ENCODE results near the gene SPG11. TPM values are rescaled to one million over a fixed set of nuclear protein-coding genes. Genes with fewer than 3 reads are reported as not detected.
"Not testable (repeated sequence)": the region's sequence is repeated elsewhere in the genome, so short reads cannot be mapped to it uniquely, and the experiment has no call there.

The SPG11 gene
- total and polyA plus RNA-seq, 8 donors: 21.6 to 61.1 (median 35.2) TPM

DNA sequence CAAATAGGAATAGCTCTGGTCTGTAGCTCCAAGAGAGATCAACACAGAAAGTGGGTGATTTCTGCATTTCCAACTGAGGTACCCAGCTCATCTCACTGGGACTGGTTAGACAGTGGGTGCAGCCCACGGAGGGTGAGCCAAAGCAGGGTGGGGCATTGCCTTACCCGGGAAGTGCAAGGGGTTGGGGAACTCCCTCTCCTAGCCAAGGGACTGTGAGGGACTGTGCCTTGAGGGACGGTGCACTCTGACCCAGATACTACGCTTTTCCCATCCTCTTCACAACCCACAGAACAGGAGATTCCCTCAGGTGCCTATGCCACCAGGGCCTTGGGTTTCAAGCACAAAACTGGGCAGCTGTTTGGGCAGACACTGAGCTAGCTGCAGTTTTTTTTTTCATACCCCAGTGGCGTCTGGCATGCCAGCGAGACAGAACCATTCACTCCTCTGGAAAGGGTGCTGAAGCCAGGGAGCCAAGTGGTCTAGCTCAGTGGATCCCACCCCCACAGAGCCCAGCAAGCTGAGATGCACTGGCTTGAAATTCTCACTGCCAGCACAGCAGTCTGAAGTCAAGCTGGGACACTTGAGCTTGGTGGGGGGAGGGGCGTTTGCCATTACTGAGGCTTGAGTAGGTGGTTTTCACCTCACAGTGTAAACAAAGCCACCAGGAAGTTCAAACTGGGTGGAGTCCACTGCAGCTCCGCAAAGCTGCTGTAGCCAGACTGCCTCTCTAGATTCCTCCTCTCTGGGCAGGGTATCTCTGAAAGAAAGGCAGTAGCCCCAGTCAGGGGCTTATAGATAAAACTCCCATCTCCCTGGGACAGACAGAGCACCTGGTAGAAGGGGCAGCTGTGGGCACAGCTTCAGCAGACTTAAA is 19.6 kb upstream of the SPG11 start:
- peak; percentile 55 to 82 (median 68) for DNase-seq
- peaks cover 0 to 10% (median 0%) of the 10 kb centered on the region in 3 donors for H3K4me1 ChIP-seq
- 41 to 46% methylated on average over 8 of the region's 8 CpGs for WGBS, 2 donors
- peak overlapping the region in 1 of 4 donors; percentile 14 for H3K4me3 ChIP-seq
- FAIRE-seq; intact Hi-C loops (cut with DNase I); H3K9me3 ChIP-seq; H3K36me3 ChIP-seq; H3K27me3 ChIP-seq: not testable (repeated sequence)
- peak in 2 of 4 donors; percentile 41 to 70 for ATAC-seq
- H3K27ac ChIP-seq: peak overlapping the region in 2 of 4 donors; percentile 14 to 46

GRCh38 chr15:44682211-44682610 is 18.7 kb upstream of the SPG11 start:
- Histone ChIP-seq H3K9me3 (no peaks in the 10 kb centered on the region), H3K27me3 (no peaks in the 10 kb centered on the region), H3K4me1 (peaks cover 0 to 10% (median 0%) of the 10 kb centered on the region in 3 donors), H3K36me3 (no peaks in the 10 kb centered on the region), H3K27ac (no peak overlapping the region), H3K4me3 (no peak overlapping the region)
- no peak for ATAC-seq
- WGBS, 2 donors: 77 to 83% methylated on average over 2 of the region's 2 CpGs
- no peak for FAIRE-seq
- TF ChIP-seq, protein P1, sequence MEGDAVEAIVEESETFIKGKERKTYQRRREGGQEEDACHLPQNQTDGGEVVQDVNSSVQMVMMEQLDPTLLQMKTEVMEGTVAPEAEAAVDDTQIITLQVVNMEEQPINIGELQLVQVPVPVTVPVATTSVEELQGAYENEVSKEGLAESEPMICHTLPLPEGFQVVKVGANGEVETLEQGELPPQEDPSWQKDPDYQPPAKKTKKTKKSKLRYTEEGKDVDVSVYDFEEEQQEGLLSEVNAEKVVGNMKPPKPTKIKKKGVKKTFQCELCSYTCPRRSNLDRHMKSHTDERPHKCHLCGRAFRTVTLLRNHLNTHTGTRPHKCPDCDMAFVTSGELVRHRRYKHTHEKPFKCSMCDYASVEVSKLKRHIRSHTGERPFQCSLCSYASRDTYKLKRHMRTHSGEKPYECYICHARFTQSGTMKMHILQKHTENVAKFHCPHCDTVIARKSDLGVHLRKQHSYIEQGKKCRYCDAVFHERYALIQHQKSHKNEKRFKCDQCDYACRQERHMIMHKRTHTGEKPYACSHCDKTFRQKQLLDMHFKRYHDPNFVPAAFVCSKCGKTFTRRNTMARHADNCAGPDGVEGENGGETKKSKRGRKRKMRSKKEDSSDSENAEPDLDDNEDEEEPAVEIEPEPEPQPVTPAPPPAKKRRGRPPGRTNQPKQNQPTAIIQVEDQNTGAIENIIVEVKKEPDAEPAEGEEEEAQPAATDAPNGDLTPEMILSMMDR (IDR thresholded peaks at IDR 0.05): no peak
- intact Hi-C loops (cut with DNase I): no loop called here
- DNase-seq: no peak

DNA sequence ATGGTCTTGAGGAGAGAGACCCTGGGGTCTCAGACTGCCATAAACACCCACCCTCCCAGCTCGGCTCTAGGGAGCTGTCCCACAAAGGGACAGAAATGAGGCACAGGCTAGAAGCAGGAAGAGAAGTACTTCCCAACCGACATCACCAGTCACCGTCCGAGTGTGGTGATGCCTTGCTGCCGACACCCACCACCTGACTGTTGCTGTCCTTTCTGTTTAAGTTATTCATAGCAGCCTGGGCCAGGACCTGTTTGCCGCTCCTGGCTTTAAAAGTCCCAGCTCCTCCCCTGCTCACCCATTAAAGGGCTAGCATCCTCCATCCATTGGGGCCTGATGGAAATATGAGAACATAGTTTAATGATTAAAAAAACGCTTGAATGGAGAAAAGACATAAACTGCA is 13.2 kb upstream of the SPG11 start:
- FAIRE-seq (no peak), DNase-seq (no peak), ATAC-seq (no peak)
- intact Hi-C loops (cut with DNase I): loop anchor here in 1 of 3 donors (10.0 kb wide), 1 partner anchor 58 kb away; the partner anchor contains the start of gene TRIM69
- 56 to 70% methylated on average over 7 of the region's 7 CpGs for WGBS, 2 donors
- H3K27me3 ChIP-seq: no peaks in the 10 kb centered on the region
- TF ChIP-seq, protein P1 (IDR thresholded peaks at IDR 0.05): no peak
- no peaks in the 10 kb centered on the region for H3K36me3 ChIP-seq
- no peaks in the 10 kb centered on the region for H3K9me3 ChIP-seq
- H3K4me1 ChIP-seq: no peaks in the 10 kb centered on the region
- no peak overlapping the region for H3K4me3 ChIP-seq
- H3K27ac ChIP-seq: no peak overlapping the region

DNA sequence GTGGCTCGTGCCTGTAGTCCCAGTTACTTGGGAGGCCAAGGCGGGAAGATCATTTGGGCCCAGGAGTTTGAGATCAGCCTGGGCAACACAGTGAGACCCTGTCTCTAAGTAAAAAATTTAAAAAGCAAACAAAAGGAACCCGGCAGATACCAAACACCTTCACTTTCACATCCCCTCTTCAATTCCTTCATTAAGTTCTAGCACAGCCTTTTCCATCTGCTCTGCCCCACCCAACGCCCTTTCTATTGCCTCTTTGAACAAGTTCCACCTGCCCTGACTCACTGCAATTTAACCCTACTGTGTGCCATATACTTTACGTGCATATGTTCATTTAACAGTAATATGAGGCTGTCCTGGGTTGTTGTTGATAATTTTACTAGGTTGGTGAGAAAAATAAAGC is 12.4 kb upstream of the SPG11 start:
- FAIRE-seq: no peak
- Histone ChIP-seq H3K4me1 (no peaks in the 10 kb centered on the region), H3K9me3 (no peaks in the 10 kb centered on the region), H3K4me3 (no peak overlapping the region), H3K27ac (no peak overlapping the region), H3K27me3 (no peaks in the 10 kb centered on the region), H3K36me3 (no peaks in the 10 kb centered on the region)
- intact Hi-C loops (cut with DNase I): loop anchor here in 1 of 3 donors (10.0 kb wide), 1 partner anchor 59 kb away; the partner anchor contains the start of gene TRIM69
- 72 to 77% methylated on average over 5 of the region's 5 CpGs for WGBS, 2 donors
- DNase-seq: no peak
- ATAC-seq: no peak
- TF ChIP-seq, protein P1 (IDR thresholded peaks at IDR 0.05): no peak

DNA sequence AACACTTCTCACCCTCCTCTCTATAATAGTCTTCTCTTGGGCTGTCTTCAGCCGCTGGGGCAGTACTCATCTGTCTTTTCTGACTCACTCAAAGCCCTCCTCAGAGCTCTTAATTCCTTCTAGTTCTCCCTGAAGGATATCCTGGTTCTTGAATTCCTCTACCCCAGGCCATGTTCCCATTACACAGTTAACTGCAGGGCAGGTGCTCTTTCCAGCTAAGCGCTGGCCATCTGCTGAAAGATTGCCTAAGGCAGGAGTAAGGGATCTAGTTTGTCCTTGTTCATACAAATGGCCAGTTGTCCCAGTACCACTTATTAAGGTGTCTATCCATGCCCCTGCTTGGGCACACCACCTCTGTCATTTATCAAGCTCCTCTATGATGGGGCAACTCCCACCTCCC is 10.2 kb upstream of the SPG11 start:
- Histone ChIP-seq H3K4me3 (no peak overlapping the region), H3K4me1 (no peaks in the 10 kb centered on the region), H3K27ac (no peak overlapping the region), H3K36me3 (no peaks in the 10 kb centered on the region), H3K9me3 (no peaks in the 10 kb centered on the region), H3K27me3 (no peaks in the 10 kb centered on the region)
- DNase-seq (no peak), FAIRE-seq (no peak), ATAC-seq (no peak)
- intact Hi-C loops (cut with DNase I): loop anchor here in 1 of 3 donors (10.0 kb wide), 1 partner anchor 61 kb away; the partner anchor contains the start of gene TRIM69
- TF ChIP-seq, protein P1 (IDR thresholded peaks at IDR 0.05): no peak
- 85 to 94% methylated on average over 2 of the region's 2 CpGs for WGBS, 2 donors
